Measurements from ENCODE around the gene FRRS1.

The FRRS1 gene

DNA sequence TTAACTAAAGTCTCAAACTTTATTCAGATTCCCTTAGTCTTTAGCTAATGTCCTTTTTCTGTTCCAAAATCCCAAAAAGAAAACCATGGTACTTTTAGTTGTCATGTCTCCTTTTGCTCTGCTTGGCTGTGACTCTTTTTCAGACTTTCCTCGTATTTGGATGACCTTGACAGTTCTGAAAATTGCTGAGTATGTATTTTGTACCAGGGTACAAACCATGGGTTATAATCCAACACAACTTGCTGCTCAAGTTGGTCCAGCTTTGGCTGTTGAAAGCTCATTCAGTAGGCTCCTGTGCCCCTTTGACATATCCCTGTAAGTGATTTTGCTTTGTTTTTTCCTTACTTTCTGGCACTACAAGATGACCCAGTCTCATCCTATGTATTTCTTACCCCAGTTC, 68.9 kb downstream of the FRRS1 start:
- Histone ChIP-seq H3K4me1 (ENCODE audit: insufficient read depth, low read length) (no peaks in the 10 kb centered on the region), H3K9me3 (ENCODE audit: low read length) (no peaks in the 10 kb centered on the region), H3K27me3 (ENCODE audit: control insufficient read depth in 1 of 2, insufficient read depth in 2 of 2, low read length in 2 of 2) (no peaks in the 10 kb centered on the region), H3K27ac (ENCODE audit: low read depth, low read length) (no peak overlapping the region), H3K4me3 (ENCODE audit: low read depth in 1 of 2, low read length in 2 of 2) (no peak overlapping the region), H3K36me3 (ENCODE audit: insufficient read depth, low read length) (no peaks in the 10 kb centered on the region), H3K9ac (ENCODE audit: low read length) (no peak overlapping the region)

DNA sequence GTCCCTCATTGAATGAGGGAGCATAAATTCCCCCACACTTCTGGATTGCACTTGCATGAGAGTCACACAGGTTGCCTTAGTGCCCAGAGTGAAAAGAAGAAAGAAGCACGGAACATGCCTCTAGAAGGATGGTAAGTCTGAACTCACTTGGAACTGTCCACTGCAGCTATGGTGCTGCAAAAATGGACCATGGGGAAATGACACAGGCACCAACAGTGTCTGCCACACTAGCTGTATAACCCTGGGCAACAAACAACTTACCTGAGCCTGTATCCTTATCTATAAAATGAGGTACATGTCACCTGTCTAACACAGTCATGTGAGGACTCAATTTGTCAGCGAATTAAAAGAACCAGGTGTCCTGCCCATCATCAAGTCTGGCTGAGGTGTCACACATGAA, 69.8 kb downstream of the FRRS1 start:
- Histone ChIP-seq H3K9me3 (ENCODE audit: low read length) (no peaks in the 10 kb centered on the region), H3K36me3 (ENCODE audit: insufficient read depth, low read length) (no peaks in the 10 kb centered on the region), H3K27me3 (ENCODE audit: control insufficient read depth in 1 of 2, insufficient read depth in 2 of 2, low read length in 2 of 2) (no peaks in the 10 kb centered on the region), H3K4me1 (ENCODE audit: insufficient read depth, low read length) (no peaks in the 10 kb centered on the region), H3K4me3 (ENCODE audit: low read depth in 1 of 2, low read length in 2 of 2) (no peak overlapping the region), H3K9ac (ENCODE audit: low read length) (no peak overlapping the region), H3K27ac (ENCODE audit: low read depth, low read length) (no peak overlapping the region)

DNA sequence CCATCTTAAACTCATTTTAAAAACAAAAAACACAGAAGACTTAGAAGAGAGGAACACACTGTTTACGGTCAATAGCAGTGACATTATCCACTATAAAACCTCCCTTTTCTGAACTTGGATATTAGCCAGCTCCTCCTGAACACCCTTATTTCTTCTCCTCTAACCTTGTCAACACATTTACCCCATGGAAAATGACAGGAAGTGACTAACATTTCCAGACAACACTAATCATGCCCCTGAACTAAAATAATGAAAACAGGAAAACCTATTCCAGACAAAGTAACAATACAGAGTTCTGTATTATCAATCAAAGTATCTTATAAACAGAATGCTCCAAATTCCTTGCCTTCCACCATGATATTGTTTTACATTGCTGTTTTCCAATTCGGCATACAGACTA, 75.3 kb downstream of the FRRS1 start:
- Histone ChIP-seq H3K9me3 (ENCODE audit: low read length) (no peaks in the 10 kb centered on the region), H3K9ac (ENCODE audit: low read length) (no peak overlapping the region), H3K4me3 (ENCODE audit: low read depth in 1 of 2, low read length in 2 of 2) (no peak overlapping the region), H3K27me3 (ENCODE audit: control insufficient read depth in 1 of 2, insufficient read depth in 2 of 2, low read length in 2 of 2) (no peaks in the 10 kb centered on the region), H3K36me3 (ENCODE audit: insufficient read depth, low read length) (no peaks in the 10 kb centered on the region), H3K27ac (ENCODE audit: low read depth, low read length) (no peak overlapping the region), H3K4me1 (ENCODE audit: insufficient read depth, low read length) (no peaks in the 10 kb centered on the region)

DNA sequence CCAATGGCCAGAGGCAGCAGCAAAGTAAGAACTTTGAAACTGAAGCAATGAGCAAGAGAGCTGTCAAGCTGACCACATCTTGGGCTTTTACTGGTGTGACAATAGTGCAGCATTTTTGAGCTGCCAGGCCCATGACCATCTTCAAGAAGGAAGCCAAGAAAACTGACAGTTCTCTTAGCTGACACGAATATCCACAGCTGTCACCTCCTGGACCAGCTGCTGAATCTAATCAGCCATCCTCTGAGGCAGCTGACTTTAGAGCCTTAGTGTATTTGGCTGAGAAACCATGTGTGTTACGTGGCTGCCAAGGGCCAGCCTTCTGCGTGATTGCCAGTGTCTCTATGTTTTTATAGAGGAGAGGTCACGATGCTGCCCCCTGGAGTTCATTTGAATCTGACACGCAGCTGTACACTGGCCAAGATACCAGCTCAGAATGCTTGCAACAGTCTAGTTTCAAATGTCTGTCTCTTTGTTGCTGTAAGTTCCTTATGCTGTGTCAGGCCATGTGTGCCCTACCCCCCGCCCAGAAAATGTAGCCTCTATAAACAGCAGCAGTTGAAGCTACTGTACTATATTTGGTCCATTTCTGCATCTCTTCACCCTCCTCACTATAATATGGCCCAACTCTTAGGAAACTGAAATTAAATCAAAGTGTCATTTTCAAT, 80.8 kb downstream of the FRRS1 start:
- Histone ChIP-seq H3K36me3 (ENCODE audit: insufficient read depth, low read length) (no peaks in the 10 kb centered on the region), H3K27me3 (ENCODE audit: control insufficient read depth in 1 of 2, insufficient read depth in 2 of 2, low read length in 2 of 2) (no peaks in the 10 kb centered on the region), H3K9me3 (ENCODE audit: low read length) (no peaks in the 10 kb centered on the region), H3K4me1 (ENCODE audit: insufficient read depth, low read length) (peaks cover 7% of the 10 kb centered on the region), H3K27ac (ENCODE audit: low read depth, low read length) (no peak overlapping the region), H3K4me3 (ENCODE audit: low read depth in 1 of 2, low read length in 2 of 2) (no peak overlapping the region), H3K9ac (ENCODE audit: low read length) (no peak overlapping the region)

DNA sequence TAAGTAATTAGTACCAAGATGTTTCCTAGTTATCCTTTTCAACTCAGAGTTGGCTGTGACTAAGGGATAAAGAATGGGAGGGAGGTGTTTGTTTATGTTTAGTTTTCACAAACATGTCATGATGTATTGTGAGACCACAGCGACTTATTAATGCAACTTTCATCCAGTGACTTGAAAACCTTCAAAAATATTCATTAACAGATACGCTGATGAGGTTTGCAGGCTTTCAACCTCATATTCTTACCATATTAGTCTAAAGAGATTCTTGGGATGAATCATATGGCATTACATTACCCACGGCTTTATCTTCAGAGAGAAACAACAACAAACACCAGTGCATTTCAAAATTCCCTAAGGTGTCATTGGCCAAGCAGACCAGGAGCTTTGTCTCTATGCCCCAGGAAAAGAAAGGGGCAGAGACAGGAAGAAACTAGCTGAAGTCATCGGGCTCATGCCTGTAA, 84.1 kb downstream of the FRRS1 start:
- H3K9ac ChIP-seq (ENCODE audit: low read length): no peak overlapping the region
- H3K27ac ChIP-seq (ENCODE audit: low read depth, low read length): no peak overlapping the region
- no peaks in the 10 kb centered on the region for H3K9me3 ChIP-seq (ENCODE audit: low read length)
- H3K27me3 ChIP-seq (ENCODE audit: control insufficient read depth in 1 of 2, insufficient read depth in 2 of 2, low read length in 2 of 2): no peaks in the 10 kb centered on the region
- no peak overlapping the region for H3K4me3 ChIP-seq (ENCODE audit: low read depth in 1 of 2, low read length in 2 of 2)
- H3K36me3 ChIP-seq (ENCODE audit: insufficient read depth, low read length): no peaks in the 10 kb centered on the region
- H3K4me1 ChIP-seq (ENCODE audit: insufficient read depth, low read length): peaks cover 7% of the 10 kb centered on the region

DNA sequence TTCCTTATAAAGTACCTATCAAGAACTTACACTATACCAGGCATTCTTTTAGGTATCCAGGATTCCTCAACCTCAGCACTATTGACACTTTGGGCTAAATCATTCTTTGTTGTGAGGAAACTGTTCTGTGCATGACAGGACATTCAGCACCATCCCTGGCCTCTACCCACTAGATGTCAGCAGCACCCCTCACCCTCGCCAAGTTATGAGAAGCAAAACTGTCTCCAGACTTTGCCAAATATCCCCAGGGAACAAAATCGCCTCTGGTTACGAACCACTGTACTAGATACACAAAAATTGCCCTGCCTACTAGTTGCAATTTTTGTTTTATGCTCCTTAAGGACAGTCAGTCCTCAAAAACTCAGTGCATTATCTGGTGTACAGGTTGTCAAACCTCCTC, 84.9 kb downstream of the FRRS1 start:
- Histone ChIP-seq H3K4me3 (ENCODE audit: low read depth in 1 of 2, low read length in 2 of 2) (no peak overlapping the region), H3K27ac (ENCODE audit: low read depth, low read length) (no peak overlapping the region), H3K9me3 (ENCODE audit: low read length) (no peaks in the 10 kb centered on the region), H3K36me3 (ENCODE audit: insufficient read depth, low read length) (no peaks in the 10 kb centered on the region), H3K4me1 (ENCODE audit: insufficient read depth, low read length) (peaks cover 7% of the 10 kb centered on the region), H3K27me3 (ENCODE audit: control insufficient read depth in 1 of 2, insufficient read depth in 2 of 2, low read length in 2 of 2) (no peaks in the 10 kb centered on the region), H3K9ac (ENCODE audit: low read length) (no peak overlapping the region)

DNA sequence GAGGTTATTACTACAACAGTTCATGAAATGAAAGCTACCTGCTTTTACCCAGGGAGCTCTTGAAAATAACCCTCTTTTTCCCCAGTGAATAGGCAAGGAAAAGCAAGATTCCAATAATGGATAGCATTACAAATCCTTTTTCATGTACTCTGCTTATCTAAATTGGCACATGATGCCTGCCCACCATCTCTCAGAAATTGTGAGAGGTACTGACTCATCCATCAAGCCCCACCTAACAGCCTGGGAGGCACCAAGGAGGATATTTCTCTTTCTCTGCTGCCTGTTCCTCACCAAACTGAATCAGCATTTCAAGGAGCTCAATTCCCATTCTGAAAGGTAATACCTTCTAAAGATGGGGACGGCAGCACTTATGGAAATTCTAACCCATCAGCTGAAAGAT, 86.2 kb downstream of the FRRS1 start:
- no peak overlapping the region for H3K9ac ChIP-seq (ENCODE audit: low read length)
- no peak overlapping the region for H3K27ac ChIP-seq (ENCODE audit: low read depth, low read length)
- H3K4me1 ChIP-seq (ENCODE audit: insufficient read depth, low read length): peaks cover 2% of the 10 kb centered on the region
- H3K4me3 ChIP-seq (ENCODE audit: low read depth in 1 of 2, low read length in 2 of 2): no peak overlapping the region
- H3K27me3 ChIP-seq (ENCODE audit: control insufficient read depth in 1 of 2, insufficient read depth in 2 of 2, low read length in 2 of 2): no peaks in the 10 kb centered on the region
- H3K9me3 ChIP-seq (ENCODE audit: low read length): no peaks in the 10 kb centered on the region
- H3K36me3 ChIP-seq (ENCODE audit: insufficient read depth, low read length): no peaks in the 10 kb centered on the region

DNA sequence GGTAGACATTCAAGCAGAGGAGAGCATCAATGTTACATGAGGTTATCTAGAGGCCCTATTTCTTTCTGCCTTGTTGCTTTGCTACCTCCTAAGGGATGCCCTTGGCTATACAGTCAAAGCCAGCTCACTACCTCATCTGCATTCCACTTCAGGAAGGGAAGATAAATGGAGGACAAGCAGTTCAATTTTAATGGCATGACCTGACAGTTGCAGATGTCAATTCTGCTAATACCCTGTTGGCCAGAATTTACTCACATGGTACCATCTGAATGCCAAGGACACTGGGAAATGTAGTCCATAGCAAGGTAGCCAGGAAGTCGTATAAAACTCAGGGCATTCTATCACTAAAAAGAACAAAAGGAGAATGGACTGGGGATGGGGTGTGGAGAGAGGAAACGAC, 89.0 kb downstream of the FRRS1 start:
- H3K27ac ChIP-seq (ENCODE audit: low read depth, low read length): no peak overlapping the region
- H3K36me3 ChIP-seq (ENCODE audit: insufficient read depth, low read length): no peaks in the 10 kb centered on the region
- H3K4me1 ChIP-seq (ENCODE audit: insufficient read depth, low read length): no peaks in the 10 kb centered on the region
- H3K4me3 ChIP-seq (ENCODE audit: low read depth in 1 of 2, low read length in 2 of 2): no peak overlapping the region
- H3K9me3 ChIP-seq (ENCODE audit: low read length): no peaks in the 10 kb centered on the region
- H3K9ac ChIP-seq (ENCODE audit: low read length): no peak overlapping the region
- no peaks in the 10 kb centered on the region for H3K27me3 ChIP-seq (ENCODE audit: control insufficient read depth in 1 of 2, insufficient read depth in 2 of 2, low read length in 2 of 2)

DNA sequence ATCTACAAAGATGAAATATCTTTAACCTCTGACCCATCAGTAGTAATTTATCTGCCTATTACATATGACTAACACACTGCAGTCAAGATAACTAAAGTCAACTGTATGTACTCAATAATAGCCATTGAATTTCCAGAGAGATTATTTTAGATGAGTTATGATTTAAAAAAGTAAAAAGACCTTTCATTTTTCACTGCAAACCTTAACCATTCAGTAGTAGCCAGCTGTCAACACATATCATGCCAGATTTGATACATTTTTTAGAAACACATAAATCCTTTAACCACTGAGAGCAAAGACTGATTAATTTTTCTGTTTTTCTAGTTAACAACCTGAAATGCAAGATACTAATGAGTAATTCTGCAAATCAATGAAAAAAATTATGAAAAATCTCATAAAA, 89.6 kb downstream of the FRRS1 start:
- no peak overlapping the region for H3K4me3 ChIP-seq (ENCODE audit: low read depth in 1 of 2, low read length in 2 of 2)
- H3K4me1 ChIP-seq (ENCODE audit: insufficient read depth, low read length): no peaks in the 10 kb centered on the region
- H3K27ac ChIP-seq (ENCODE audit: low read depth, low read length): no peak overlapping the region
- no peaks in the 10 kb centered on the region for H3K36me3 ChIP-seq (ENCODE audit: insufficient read depth, low read length)
- H3K9me3 ChIP-seq (ENCODE audit: low read length): no peaks in the 10 kb centered on the region
- no peaks in the 10 kb centered on the region for H3K27me3 ChIP-seq (ENCODE audit: control insufficient read depth in 1 of 2, insufficient read depth in 2 of 2, low read length in 2 of 2)
- no peak overlapping the region for H3K9ac ChIP-seq (ENCODE audit: low read length)

DNA sequence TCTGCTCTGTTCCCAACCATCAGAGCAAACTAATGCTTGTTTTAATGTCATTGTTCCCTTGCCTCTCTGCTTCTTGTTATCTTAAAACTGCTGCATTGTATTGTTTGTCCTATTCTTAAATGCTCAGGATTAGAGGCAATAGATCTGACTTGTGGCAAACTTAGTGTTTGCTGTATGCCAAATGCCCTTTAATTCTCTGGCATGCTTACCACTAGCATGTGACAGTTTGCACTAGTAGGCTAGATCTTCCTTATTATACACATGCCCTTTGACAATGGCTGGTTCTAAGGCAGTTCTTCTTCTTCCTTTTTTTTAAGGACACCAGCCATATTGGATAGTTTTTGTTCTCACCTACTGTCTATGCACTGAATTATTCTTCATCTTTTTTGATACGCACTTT, 90.4 kb downstream of the FRRS1 start:
- no peaks in the 10 kb centered on the region for H3K4me1 ChIP-seq (ENCODE audit: insufficient read depth, low read length)
- no peak overlapping the region for H3K9ac ChIP-seq (ENCODE audit: low read length)
- H3K27ac ChIP-seq (ENCODE audit: low read depth, low read length): no peak overlapping the region
- no peaks in the 10 kb centered on the region for H3K36me3 ChIP-seq (ENCODE audit: insufficient read depth, low read length)
- H3K27me3 ChIP-seq (ENCODE audit: control insufficient read depth in 1 of 2, insufficient read depth in 2 of 2, low read length in 2 of 2): no peaks in the 10 kb centered on the region
- no peak overlapping the region for H3K4me3 ChIP-seq (ENCODE audit: low read depth in 1 of 2, low read length in 2 of 2)
- H3K9me3 ChIP-seq (ENCODE audit: low read length): no peaks in the 10 kb centered on the region

DNA sequence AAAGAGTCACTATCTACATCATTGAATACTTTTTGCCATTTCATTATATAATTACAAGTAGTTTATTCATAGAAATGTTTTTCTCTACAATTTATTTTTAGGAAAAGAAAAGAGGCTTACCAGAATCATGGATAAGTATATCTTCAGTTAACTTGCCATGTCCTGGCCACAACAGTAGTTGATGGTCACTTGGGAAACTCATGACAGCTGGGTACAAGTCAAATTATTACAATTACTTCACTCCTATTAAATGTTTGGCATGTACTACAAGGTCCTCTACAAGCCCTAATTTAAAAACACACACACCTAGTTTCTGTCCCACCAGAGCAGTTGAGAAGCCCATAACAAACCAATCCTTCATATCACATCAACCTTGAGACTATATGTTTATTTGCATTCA, 91.1 kb downstream of the FRRS1 start:
- Histone ChIP-seq H3K9ac (ENCODE audit: low read length) (no peak overlapping the region), H3K27me3 (ENCODE audit: control insufficient read depth in 1 of 2, insufficient read depth in 2 of 2, low read length in 2 of 2) (no peaks in the 10 kb centered on the region), H3K4me1 (ENCODE audit: insufficient read depth, low read length) (no peaks in the 10 kb centered on the region), H3K9me3 (ENCODE audit: low read length) (no peaks in the 10 kb centered on the region), H3K4me3 (ENCODE audit: low read depth in 1 of 2, low read length in 2 of 2) (no peak overlapping the region), H3K36me3 (ENCODE audit: insufficient read depth, low read length) (no peaks in the 10 kb centered on the region), H3K27ac (ENCODE audit: low read depth, low read length) (no peak overlapping the region)
